ENCODE measurements around the gene REPS1.
A peak's percentile ranks its signal among the peaks of the same experiment; 100 is the strongest.

REPS1 gene

DNA sequence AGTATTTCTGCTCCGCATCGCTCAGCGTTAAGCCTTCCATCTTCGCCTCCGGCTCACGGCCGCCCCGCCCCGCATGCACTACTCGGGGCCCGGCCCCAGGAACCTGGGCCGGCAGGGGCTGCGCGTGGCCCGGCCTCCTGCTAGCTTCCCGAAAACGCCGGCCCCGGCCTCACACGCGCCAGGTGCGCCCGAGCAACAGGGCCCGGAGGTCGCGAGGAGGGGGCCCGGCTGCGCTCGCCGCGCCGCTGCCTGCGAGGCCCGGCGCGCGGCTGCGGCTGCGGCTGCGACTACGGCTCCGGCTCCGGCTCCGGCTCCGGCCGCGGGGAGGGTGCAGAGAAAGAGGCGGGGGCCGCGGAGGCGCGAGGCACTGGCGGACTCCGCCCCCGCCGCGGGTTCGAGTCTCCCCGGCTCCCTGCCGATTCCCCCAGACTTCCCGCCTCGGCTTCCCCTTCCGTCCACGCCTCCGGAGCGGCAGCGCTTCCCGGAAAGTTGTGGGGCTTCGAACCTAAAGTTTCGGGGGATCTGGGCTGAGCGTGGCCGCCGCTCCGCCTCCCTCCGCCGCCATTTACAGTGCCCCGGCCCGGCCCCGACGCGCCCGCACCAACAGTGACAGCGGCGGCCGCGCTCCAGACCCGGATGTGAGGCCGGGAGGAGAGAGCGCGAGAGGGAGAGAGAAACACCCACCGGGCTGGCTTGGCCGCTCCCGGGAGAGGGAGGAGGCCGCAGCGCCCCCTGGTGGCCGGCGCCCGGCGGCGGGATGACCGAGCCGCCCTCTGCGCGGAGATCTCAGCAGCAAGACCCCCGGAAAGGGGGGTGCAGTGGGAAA, at the start of gene REPS1:
Gene REPS1, minus strand, starts transcription at position 611 of the 826 bp plus-strand sequence. Its CDS starts 571 bp downstream, at position 40.
- peak; percentile 93 for DNase-seq

DNA sequence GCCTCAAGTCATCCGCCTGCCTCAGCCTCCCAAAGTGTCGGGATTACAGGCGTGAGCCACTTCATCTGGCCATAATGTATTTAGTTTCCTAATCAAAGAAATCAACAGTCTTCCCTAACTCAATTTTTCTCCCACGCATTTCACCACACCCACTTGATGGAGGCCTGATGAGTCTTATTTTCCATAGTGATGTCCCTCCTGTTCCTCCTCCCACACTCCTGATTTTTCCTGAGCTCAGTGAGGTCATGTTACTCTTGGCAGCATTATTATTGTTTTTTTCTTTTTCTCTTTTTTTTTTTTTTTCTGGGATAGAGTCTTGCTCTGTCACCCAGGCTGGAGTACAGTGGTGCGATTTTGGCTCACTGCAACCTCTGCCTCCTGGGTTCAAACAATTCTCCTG, 49.4 kb upstream of the REPS1 start:
- DNase-seq: peak; percentile 11

- DNase-seq: peak; percentile 77
Observed at GRCh38 chr6:139030228-139030963, 42.3 kb upstream of the REPS1 start.

GRCh38 chr6:139029470-139030227, 41.6 kb upstream of the REPS1 start:
- peak; percentile 71 for DNase-seq

DNA sequence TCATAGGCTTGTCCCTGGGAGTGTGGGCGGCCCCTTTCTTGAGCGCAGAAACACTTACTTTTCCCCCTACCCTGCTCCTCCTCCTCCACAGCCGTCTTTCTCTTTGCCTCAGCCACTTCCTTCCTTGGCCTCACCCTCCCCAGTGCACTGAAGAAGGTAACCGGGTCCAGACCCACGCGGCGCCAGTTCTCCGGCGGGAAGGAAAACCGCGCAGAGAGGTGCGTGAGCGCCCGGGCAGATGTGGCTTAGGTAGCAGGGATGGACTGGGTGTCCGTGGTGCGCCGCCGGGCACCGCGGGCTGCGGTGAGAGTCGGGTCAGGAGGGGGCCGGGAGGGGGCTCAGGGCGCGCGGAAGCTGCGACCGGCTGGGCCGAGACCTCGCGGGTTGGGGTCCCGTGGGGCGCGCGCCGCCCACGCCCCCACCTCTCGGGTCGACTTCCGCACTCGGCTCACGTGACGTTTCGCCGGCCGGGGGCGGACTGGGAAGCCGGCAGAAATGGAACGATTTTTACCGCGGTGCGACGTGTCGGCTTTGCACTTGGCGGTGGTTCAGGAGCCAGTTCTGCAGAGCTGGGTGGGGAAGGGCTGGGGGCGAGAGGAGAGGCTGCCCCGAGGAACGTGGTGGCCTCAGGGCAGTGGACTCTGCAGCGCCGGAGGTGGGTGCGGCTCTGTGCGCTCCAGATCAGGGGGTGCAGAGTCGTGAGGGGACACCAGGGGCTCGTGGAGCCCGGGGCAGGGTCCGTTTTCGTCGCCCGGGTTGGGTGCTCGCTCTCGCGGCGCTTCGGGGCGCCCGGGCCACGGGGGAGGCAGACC, 40.8 kb upstream of the REPS1 start, which contains the start of gene ABRACL:
Gene ABRACL, plus strand, starts transcription at position 88 of the 812 bp plus-strand sequence. CDS start 5,416 bp downstream, outside the sequence.
- peak; percentile 82 for DNase-seq

DNA sequence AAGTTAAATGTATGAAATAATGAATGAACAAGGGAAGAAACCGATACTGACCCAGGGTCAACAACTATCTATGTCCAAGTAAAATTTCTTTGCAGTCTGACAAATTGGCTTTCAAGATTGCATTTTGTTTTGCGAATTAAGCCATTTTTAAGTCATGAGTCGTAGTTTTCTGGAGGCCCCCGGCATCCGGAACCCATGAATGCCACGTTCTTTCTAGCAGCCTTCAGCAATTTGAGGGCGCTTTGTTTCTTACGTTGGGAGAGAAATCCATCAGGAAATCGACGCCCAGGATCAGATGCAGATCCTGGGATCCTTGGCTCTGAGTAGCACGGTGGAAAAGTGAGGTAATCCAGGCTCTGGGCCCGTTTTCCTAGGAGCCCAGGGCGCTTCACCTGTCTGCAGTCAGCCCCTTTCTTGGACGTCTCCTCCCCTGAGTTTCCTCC, 40.2 kb upstream of the REPS1 start:
- peak; percentile 29 for DNase-seq

DNA sequence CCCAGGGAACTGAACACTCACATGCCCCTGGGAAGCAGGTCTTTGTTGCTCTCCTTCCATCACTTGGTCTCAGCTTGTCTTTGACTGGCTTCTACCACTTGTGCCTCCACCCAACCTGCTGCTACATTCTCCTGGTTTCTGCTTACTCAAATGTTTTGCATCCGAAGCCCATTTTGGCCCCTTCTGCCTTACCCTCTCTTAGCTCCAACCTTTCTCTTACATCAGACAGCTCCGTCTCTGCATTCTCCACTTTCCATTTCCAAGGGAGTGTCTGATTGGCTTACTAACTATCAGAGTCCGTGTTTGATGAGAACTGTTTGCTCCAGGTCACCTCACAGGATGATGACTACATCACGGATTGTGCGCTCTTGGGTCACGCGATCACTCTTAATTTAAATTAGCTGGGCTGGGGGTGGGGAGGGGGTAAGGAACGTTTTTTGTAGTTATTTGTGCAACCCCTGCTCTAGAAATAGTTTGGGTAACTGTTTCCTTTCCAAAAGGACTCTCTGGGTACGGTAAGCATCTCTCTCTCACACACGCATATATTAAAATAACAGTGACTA, 39.6 kb upstream of the REPS1 start:
- peak; percentile 54 for DNase-seq

DNA sequence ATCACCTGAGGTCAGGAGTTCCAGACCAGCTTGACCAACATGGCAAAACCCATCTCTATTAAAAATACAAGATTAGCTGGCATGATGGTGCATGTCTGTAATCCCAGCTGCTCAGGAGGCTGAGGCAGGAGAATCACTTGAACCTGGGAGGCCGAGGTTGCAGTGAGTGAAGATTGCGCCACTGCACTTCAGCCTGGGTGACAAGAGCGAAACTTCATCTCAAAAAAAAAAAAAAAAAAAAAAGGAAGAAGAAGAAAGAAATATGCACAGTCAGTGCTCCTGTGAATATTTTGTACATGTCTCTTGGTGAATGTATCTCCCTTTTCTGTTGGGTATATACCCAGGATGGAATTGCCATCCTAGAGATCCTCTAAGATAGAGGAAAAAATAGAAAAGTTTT, 37.4 kb upstream of the REPS1 start:
- peak; percentile 54 for DNase-seq

DNA sequence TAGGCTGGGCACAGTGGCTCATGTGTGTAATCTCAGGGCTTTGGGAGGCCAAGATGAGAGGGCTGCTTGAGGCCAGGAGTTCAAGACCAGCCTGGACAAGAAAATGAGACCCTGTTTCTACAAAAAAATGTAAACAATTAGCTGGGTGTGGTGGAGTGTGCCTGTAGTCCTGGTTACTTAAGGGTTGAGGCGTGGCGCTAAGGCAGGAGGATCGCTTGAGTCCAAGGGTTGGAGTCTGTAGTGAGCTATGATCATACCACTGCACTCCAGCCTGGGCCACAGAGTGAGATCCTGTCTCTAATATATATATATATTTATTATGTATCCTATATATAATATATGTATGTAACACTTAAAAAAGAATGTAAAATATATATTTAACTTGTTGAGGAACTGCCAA, 32.6 kb upstream of the REPS1 start:
- DNase-seq: no peak

DNA sequence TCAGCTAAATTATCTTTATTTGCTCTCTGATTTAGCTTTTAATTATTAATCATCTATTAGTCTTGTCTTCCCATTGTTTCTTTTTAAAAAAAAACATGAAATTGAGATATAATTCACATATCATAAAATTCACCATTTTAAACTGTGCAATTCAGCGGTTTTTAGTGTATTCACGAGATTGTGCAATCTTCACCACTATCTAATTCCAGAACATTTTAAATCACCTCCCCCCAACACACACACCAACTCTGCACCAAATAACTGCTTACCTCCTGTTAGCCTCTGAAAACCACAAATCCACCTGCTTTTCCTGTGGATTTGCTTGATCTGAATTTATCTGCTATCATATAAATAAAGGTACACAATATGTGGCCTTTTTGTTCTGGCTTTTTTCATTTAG, 31.7 kb upstream of the REPS1 start:
- DNase-seq: no peak

DNA sequence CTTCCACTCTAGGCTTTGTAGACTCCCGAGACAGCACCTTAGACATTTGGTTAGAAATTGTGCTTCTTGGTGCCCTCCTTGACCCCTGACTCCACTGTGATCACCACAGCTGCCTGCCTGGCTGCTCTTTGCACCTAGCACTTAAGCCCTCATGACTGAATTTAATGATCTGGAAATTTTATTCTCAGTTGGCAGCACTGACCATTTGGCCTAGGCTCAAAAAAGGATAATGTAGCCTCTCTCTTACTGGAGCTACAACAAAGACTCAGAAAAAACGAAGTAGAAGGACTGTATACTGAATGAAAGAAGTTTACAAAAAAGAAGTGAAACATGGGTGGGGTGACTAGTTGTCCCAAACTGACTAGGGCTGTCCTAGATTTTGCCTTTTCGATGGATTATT, 29.2 kb upstream of the REPS1 start:
- no peak for DNase-seq

- DNase-seq: peak; percentile 53
Observed at GRCh38 chr6:139016337-139017213, 28.5 kb upstream of the REPS1 start.

DNA sequence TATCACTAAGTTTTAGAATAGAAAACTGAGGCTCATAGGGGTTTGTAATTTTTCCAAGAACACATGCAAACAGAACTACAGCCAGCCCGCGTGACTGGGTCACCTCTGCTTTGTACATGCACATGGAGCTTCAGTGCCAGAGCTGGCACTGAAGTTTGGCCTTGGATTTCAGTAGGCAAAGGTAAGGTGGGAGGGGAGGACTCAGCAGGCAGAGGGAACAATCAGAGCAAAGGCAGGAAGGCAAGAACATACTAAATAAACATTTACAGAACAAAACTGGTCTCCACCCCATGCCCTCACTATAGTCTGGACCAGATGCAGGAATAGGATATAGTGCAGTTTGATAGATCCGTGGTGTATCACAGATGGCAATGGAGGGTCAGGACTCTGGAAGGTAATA, 26.9 kb upstream of the REPS1 start:
- DNase-seq: no peak

- no peak for DNase-seq
Observed at GRCh38 chr6:139013185-139013800, 25.2 kb upstream of the REPS1 start.

GRCh38 chr6:139011980-139012379, 23.9 kb upstream of the REPS1 start:
- no peak for DNase-seq

DNA sequence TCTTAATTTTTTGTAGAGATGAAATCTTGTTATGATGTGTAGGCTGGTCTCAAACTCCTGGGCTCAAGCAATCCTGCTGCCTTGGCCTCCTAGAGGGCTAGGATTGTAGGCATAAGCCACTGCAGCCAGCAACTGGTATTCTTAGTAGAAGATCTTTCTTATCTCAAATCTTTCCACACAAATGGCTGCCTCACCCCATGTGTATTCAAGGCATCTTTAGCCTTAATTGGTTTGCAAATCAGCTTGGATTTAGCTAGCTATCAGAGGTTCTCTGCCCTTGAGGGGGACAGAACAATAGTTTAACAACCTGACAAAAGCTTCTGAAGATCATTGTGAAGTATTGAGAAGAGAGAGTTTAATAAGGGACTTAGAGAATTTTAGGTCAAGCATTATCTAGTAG, 22.6 kb upstream of the REPS1 start:
- DNase-seq: no peak

DNA sequence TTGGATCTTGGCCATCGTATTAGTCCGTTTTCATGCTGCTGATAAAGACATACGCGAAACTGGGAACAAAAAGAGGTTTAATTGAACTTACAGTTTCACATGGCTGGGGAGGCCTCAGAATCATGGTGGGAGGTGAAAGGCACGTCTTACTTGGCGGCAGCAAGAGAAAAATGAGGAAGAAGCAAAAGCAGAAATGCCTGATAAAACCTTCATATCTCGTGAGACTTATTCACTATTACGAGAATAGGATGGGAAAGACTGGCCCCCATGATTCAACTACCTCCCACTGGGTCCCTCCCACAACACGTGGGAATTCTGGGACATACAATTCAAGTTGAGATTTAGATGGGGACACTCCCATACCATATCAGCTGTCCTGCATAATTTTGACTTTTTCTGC, 20.1 kb upstream of the REPS1 start:
- peak; percentile 42 for DNase-seq

DNA sequence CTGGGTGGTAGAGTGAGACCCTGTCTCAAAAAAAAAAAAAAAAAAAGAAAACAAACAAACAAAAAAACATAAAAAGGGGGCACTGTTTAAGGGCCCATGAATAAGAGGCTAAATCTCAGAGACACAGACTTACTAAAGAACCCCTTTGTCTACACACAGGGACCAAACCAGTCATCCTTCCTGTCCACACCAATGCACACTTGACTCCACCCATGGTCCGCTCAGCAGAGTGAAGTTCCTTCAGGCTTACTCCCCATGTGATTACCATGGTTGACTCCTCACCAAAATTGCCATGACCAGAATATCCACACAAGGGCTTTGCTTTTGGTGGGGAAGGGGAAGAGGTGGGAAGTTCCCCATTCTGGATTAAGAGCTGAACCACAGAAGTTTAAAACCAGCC, 19.4 kb upstream of the REPS1 start:
- DNase-seq: no peak

DNA sequence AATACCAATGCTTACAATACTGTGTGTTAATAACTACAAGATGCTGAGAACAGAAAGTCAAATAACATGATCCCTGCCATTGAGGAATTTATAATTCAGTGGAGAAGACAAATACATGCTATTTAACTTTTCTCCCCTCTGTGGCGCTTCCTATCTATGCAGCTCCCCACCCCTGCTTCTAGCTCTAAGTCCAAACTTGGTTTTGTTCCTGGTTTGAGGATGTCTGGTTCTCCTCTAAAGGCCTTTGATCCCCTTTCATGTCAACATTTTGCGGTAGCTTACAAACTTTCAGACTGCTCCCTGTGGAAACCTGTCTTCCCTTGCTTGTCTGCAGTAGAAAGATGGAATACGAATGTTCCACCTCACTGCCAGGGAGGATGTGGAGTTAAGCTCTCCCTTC, 18.4 kb upstream of the REPS1 start:
- no peak for DNase-seq

- peak; percentile 52 for DNase-seq
Observed at GRCh38 chr6:139003751-139004150, 15.7 kb upstream of the REPS1 start.
